GM19438 (cell line): Measurements from ENCODE around the gene VCY.
"Not testable (repeated sequence)": the region's sequence is repeated elsewhere in the genome, so short reads cannot be mapped to it uniquely, and the experiment has no call there.

Experiments
- ATAC-seq: cut with Tn5 transposase; IDR thresholded peaks from one replicate; pipeline ENCODE4 v1.9.1; 2021; ENCODE audit warnings: low read depth; ENCODE audit not compliant: unreplicated experiment

Gene VCY

DNA sequence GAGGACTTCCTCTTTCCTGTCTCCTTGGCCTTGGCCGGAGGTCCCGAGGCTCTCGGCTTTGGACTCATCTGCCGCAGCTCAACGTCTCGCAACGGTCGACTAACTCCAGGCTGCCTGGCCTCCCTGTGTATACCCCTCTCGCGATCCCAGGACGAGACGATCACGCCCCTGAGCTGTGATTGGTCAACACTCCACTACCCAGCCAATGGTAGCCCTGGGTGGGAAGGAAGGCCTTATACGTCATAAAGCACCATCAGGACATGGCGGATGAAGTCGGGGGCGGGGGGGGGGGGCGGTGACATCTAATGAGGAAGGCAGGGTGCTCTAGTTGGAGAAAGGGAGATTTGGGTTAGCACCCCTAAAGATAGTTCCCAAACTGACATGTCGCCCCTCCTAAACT is at the start of gene VCY:
TSS of gene VCY (minus strand) at position 101 of the 400 bp plus-strand sequence. CDS start at position 68, 33 bp downstream.
- not testable (repeated sequence) for ATAC-seq

DNA sequence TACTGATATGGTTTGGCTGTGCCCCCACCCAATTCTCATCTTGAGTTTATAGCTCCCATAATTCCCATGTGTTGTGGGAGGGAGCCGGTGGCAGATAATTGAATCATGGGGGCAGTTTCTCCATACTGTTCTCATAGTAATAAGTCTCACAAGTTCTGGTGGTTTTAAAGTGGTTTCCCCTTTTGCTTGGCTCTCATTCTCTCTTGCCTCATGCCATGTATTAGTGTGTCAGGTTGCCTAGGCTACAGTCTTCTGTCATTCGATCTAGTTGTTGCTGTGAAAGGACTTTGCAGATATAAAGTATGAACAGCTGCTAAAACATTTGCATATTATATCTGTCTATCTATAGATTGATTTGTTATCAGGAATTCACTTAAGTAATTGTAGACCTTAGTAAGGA is 44.1 kb upstream of the VCY start:
- ATAC-seq = not testable (repeated sequence)

DNA sequence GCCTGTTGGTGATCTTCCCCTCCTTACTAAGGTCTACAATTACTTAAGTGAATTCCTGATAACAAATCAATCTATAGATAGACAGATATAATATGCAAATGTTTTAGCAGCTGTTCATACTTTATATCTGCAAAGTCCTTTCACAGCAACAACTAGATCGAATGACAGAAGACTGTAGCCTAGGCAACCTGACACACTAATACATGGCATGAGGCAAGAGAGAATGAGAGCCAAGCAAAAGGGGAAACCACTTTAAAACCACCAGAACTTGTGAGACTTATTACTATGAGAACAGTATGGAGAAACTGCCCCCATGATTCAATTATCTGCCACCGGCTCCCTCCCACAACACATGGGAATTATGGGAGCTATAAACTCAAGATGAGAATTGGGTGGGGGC is 25.6 kb upstream of the VCY start:
- not testable (repeated sequence) for ATAC-seq

DNA sequence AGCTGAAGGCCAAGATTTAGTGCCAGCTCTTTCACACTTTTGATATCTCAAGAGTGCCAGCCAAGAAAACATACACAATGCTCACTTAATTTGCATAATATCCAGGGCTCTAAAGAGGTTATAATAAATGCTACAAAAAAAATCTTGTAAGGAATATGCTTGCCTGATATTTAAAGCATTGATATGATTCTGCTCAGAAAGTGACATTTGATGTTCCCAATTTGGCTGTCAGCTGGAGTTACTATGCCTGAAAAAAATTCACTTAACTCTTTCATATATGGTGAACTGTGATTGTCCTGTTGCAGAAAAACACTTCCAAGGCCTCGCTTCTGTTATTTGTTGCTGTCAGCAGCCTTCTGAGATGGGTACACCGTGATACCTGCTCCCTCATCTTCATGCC is 43.9 kb downstream of the VCY start:
- not testable (repeated sequence) for ATAC-seq
